Smooth muscle cell (in vitro differentiated cells): ENCODE results near the gene AGRP. TPM values are rescaled to one million over a fixed set of nuclear protein-coding genes. Genes with fewer than 3 reads are reported as not detected.

ENCODE experiments used
- DNase-seq: peaks from one replicate; lab custom pipeline; 2025; ENCODE audit not compliant: unreplicated experiment; lab: John Stamatoyannopoulos, UW
- H2AFZ ChIP-seq: fragments of 200-600 bp; sonication (generic); 2 replicates; pipeline ENCODE4 v1.6.0; 2016; ENCODE audit warnings: antibody characterized with exemption, low read depth, mild to moderate bottlenecking
- H3F3A ChIP-seq: fragments of 200-600 bp; sonication (generic); 2 replicates; pipeline ENCODE4 v1.6.0; 2017; ENCODE audit warnings: antibody characterized with exemption, low read depth
- H3K27ac ChIP-seq: fragments of 200-600 bp; sonication (generic); 2 replicates; pipeline ENCODE4 v1.5.1; 2016; ENCODE audit warnings: low read depth, mild to moderate bottlenecking
- H3K27me3 ChIP-seq: fragments of 200-600 bp; sonication (generic); 2 replicates; pipeline ENCODE4 v1.6.1; 2016; ENCODE audit warnings: low read depth, mild to moderate bottlenecking
- H3K36me3 ChIP-seq: fragments of 200-600 bp; sonication (generic); 2 replicates; pipeline ENCODE4 v1.5.1; 2016; ENCODE audit warnings: low read depth
- H3K4me1 ChIP-seq: fragments of 200-600 bp; sonication (generic); 2 replicates; pipeline ENCODE4 v1.5.1; 2016; ENCODE audit warnings: low read depth
- H3K4me2 ChIP-seq: fragments of 200-600 bp; sonication (generic); 2 replicates; pipeline ENCODE4 v1.6.0; 2016; ENCODE audit warnings: mild to moderate bottlenecking
- H3K4me3 ChIP-seq: fragments of 200-600 bp; sonication (generic); 2 replicates; pipeline ENCODE4 v1.5.1; 2016; ENCODE audit warnings: mild to moderate bottlenecking
- H3K79me2 ChIP-seq: fragments of 200-600 bp; sonication (generic); 2 replicates; pipeline ENCODE4 v1.6.0; 2016; ENCODE audit warnings: low read depth, mild to moderate bottlenecking
- H3K9ac ChIP-seq: fragments of 200-600 bp; sonication (generic); 2 replicates; pipeline ENCODE4 v1.6.0; 2016; ENCODE audit warnings: low read depth
- H3K9me3 ChIP-seq: fragments of 200-600 bp; sonication (generic); replicated peaks from 2 replicates; pipeline ENCODE4 v1.5.1; 2016; ENCODE audit warnings: low read depth
- H4K20me1 ChIP-seq: fragments of 200-600 bp; sonication (generic); 2 replicates; pipeline ENCODE4 v1.6.0; 2016; ENCODE audit warnings: low read depth
- WGBS: methylation state at CpG from one replicate; pipeline ENCODE4 v1.1.7; 2016; ENCODE audit warnings: low lambda C conversion rate; 5-methylcytosine and 5-hydroxymethylcytosine counted together
- polyA plus RNA-seq: library from polyadenylated mRNA; unstranded; fragments of >200 nt; fragmentation: Nextera tagmentation; extraction: Ambion mirVana; gene quantifications from 2 replicates; pipeline ENCODE4 v1.2.1, GENCODE V29; 2016
- total RNA-seq: library from RNA; depleted of rRNA; stranded (reverse); fragments of >200 nt; gene quantifications from 2 replicates; pipeline ENCODE4 v1.2.3, GENCODE V29; 2014
- TF ChIP-seq, protein P1 (sequence below): fragments of 200-600 bp; sonication (generic); IDR thresholded peaks from 2 replicates; pipeline ENCODE4 v1.5.1; 2017; ENCODE audit warnings: borderline replicate concordance, mild to moderate bottlenecking, antibody characterized with exemption; ENCODE audit not compliant: insufficient read depth, poor library complexity, severe bottlenecking

AGRP gene
- total and polyA plus RNA-seq, 2 experiments from 2014 or later, result not detected

DNA sequence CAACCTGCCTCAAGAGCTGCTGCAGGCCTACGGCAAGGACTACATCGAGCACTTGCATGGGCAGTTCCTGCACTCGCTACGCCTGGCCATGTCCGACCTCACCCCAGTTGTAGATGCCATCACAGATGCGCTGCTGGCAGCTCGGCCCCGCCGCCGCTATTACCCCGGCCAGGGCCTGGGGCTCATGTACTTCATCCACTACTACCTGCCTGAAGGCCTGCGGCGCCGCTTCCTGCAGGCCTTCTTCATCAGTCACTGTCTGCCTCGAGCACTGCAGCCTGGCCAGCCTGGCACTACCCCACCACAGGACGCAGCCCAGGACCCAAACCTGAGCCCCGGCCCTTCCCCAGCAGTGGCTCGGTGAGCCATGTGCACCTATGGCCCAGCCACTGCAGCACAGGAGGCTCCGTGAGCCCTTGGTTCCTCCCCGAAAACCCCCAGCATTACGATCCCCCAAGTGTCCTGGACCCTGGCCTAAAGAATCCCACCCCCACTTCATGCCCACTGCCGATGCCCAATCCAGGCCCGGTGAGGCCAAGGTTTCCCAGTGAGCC is 46.6 kb downstream of the AGRP start:
- no peak for DNase-seq
- no peaks in the 10 kb centered on the region for H3K79me2 ChIP-seq
- H3F3A ChIP-seq, result no peaks in the 10 kb centered on the region
- no peaks in the 10 kb centered on the region for H3K36me3 ChIP-seq
- H3K27ac ChIP-seq, result no peak overlapping the region
- H3K4me1 ChIP-seq, result peaks cover 2% of the 10 kb centered on the region
- no peak overlapping the region for H3K4me2 ChIP-seq
- WGBS, result 97% methylated on average over 22 of the region's 23 CpGs
- peaks cover 11% of the 10 kb centered on the region for H3K27me3 ChIP-seq
- peaks cover 26% of the 10 kb centered on the region for H4K20me1 ChIP-seq
- TF ChIP-seq, protein P1, sequence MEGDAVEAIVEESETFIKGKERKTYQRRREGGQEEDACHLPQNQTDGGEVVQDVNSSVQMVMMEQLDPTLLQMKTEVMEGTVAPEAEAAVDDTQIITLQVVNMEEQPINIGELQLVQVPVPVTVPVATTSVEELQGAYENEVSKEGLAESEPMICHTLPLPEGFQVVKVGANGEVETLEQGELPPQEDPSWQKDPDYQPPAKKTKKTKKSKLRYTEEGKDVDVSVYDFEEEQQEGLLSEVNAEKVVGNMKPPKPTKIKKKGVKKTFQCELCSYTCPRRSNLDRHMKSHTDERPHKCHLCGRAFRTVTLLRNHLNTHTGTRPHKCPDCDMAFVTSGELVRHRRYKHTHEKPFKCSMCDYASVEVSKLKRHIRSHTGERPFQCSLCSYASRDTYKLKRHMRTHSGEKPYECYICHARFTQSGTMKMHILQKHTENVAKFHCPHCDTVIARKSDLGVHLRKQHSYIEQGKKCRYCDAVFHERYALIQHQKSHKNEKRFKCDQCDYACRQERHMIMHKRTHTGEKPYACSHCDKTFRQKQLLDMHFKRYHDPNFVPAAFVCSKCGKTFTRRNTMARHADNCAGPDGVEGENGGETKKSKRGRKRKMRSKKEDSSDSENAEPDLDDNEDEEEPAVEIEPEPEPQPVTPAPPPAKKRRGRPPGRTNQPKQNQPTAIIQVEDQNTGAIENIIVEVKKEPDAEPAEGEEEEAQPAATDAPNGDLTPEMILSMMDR, result no peak
- H3K9ac ChIP-seq, result no peak overlapping the region
- H3K9me3 ChIP-seq, result no peaks in the 10 kb centered on the region
- H2AFZ ChIP-seq, result no peak overlapping the region
- H3K4me3 ChIP-seq, result no peak overlapping the region

DNA sequence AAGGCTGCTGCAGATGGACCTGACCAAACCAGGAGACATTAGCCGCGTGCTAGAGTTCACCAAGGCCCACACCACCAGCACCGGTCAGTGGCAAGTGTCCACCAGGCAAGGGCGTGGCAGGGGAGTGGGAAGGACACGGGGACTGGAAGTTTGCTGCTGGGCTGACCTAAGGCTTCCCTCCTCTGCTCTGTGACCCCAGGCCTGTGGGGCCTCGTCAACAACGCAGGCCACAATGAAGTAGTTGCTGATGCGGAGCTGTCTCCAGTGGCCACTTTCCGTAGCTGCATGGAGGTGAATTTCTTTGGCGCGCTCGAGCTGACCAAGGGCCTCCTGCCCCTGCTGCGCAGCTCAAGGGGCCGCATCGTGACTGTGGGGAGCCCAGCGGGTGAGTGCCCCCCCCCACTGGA is 47.6 kb downstream of the AGRP start:
- WGBS, result 94% methylated on average over 16 of the region's 16 CpGs

DNA sequence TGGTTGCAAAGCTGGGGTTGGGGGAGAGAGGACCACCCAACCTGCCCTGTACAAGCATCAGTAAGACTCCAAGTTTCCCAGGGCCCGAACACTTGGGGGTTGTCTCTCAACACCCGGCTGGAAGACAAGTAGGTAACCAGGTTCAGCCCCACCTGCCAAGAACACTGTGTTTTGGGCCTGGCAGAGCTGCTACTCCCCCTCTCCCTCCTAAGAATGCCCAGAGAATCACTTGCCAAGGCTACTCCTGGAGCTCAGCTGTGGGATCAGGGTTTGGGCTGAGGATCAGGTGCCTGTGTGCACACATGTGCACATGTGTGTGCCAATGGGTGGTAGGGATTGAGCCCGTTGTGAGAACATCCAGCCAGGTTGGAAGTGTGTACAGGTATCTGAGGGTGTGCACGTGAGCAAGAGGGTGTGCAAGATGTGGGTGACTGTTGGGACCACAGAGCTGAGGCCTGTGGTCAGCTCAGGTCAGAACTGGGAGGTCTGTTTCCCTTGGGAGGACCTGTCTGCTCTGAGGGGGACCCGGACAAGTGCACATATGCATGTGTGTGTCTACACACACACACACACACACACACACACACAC is 50.1 kb downstream of the AGRP start:
- Histone ChIP-seq H3K4me1 (peaks cover 10% of the 10 kb centered on the region), H3K9me3 (no peaks in the 10 kb centered on the region), H3K4me2 (no peak overlapping the region), H3K27me3 (peaks cover 43% of the 10 kb centered on the region), H3K36me3 (no peaks in the 10 kb centered on the region), H3K9ac (no peak overlapping the region), H3K4me3 (no peak overlapping the region), H2AFZ (no peak overlapping the region), H4K20me1 (peaks cover 4% of the 10 kb centered on the region), H3K79me2 (no peaks in the 10 kb centered on the region), H3K27ac (no peak overlapping the region), H3F3A (no peaks in the 10 kb centered on the region)
- TF ChIP-seq, protein P1, result no peak
- no peak for DNase-seq
- WGBS, result 90% methylated on average over 4 of the region's 5 CpGs

More for the DNA sequence above, 47.6 kb downstream of the AGRP start:
- Histone ChIP-seq H4K20me1 (peaks cover 19% of the 10 kb centered on the region), H3K27me3 (peaks cover 18% of the 10 kb centered on the region), H2AFZ (no peak overlapping the region), H3K4me2 (no peak overlapping the region), H3K79me2 (no peaks in the 10 kb centered on the region), H3K9me3 (no peaks in the 10 kb centered on the region), H3K4me1 (peaks cover 5% of the 10 kb centered on the region), H3K9ac (no peak overlapping the region), H3K27ac (no peak overlapping the region), H3K36me3 (no peaks in the 10 kb centered on the region), H3F3A (no peaks in the 10 kb centered on the region), H3K4me3 (no peak overlapping the region)
- TF ChIP-seq, protein P1, result no peak
- no peak for DNase-seq

Other genes with a start within 250 kb of the AGRP start
- gene FHOD1, start 236.1 kb downstream of the AGRP start, total RNA-seq, result 7.2 and 16.0 TPM in 2 replicates
- gene FHOD1, start 236.1 kb downstream of the AGRP start, polyA plus RNA-seq, result 23.3 and 30.5 TPM in 2 replicates
- gene SLC9A5, start 234.6 kb downstream of the AGRP start, total RNA-seq, result 2.1 and 3.8 TPM in 2 replicates
- gene SLC9A5, start 234.6 kb downstream of the AGRP start, polyA plus RNA-seq, result 6.9 and 9.1 TPM in 2 replicates
- 3.9 and 27.0 TPM in 2 replicates for gene PLEKHG4, start 204.0 kb downstream of the AGRP start, total RNA-seq
- gene PLEKHG4, start 204.0 kb downstream of the AGRP start, polyA plus RNA-seq, result 2.7 and 9.9 TPM in 2 replicates
- gene KCTD19, start 156.8 kb downstream of the AGRP start, total RNA-seq, result 0.04 TPM in 1 of 2 replicates, not detected in the other
- 0.49 and 0.59 TPM in 2 replicates for gene KCTD19, start 156.8 kb downstream of the AGRP start, polyA plus RNA-seq
- gene LRRC36, start 156.7 kb downstream of the AGRP start, total RNA-seq, result not detected in 2 replicates
- 0.24 TPM in 1 of 2 replicates, not detected in the other for gene LRRC36, start 156.7 kb downstream of the AGRP start, polyA plus RNA-seq
- gene TPPP3, start 90.0 kb downstream of the AGRP start, total RNA-seq, result 1.9 TPM in 2 replicates
- 1.3 and 2.7 TPM in 2 replicates for gene TPPP3, start 90.0 kb downstream of the AGRP start, polyA plus RNA-seq
- gene ZDHHC1, start 67.1 kb downstream of the AGRP start, total RNA-seq, result 7.1 and 7.9 TPM in 2 replicates
- 14.2 and 15.7 TPM in 2 replicates for gene ZDHHC1, start 67.1 kb downstream of the AGRP start, polyA plus RNA-seq
- gene HSD11B2, start 52.4 kb downstream of the AGRP start, total RNA-seq, result not detected in 2 replicates
- gene HSD11B2, start 52.4 kb downstream of the AGRP start, polyA plus RNA-seq, result not detected in 2 replicates
- gene ATP6V0D1, start 2.4 kb downstream of the AGRP start, total RNA-seq, result 74.7 and 96.8 TPM in 2 replicates
- gene ATP6V0D1, start 2.4 kb downstream of the AGRP start, polyA plus RNA-seq, result 114 and 128 TPM in 2 replicates
- gene RIPOR1, start 45.3 kb upstream of the AGRP start, total RNA-seq, result 10.7 and 26.6 TPM in 2 replicates
- 47.3 and 57.2 TPM in 2 replicates for gene RIPOR1, start 45.3 kb upstream of the AGRP start, polyA plus RNA-seq
- gene CTCF, start 79.0 kb upstream of the AGRP start, total RNA-seq, result 32.4 and 37.3 TPM in 2 replicates
- 28.4 and 34.8 TPM in 2 replicates for gene CTCF, start 79.0 kb upstream of the AGRP start, polyA plus RNA-seq
- 0.18 and 0.76 TPM in 2 replicates for gene CARMIL2, start 161.6 kb upstream of the AGRP start, total RNA-seq
- 1.2 and 1.9 TPM in 2 replicates for gene CARMIL2, start 161.6 kb upstream of the AGRP start, polyA plus RNA-seq
- 16.5 and 21.9 TPM in 2 replicates for gene ACD, start 176.7 kb upstream of the AGRP start, total RNA-seq
- gene ACD, start 176.7 kb upstream of the AGRP start, polyA plus RNA-seq, result 31.7 and 45.2 TPM in 2 replicates
- 0.36 TPM in 1 of 2 replicates, not detected in the other for gene PARD6A, start 177.4 kb upstream of the AGRP start, total RNA-seq
- gene PARD6A, start 177.4 kb upstream of the AGRP start, polyA plus RNA-seq, result 0.58 and 2.0 TPM in 2 replicates
- 8.2 and 9.8 TPM in 2 replicates for gene ENKD1, start 183.2 kb upstream of the AGRP start, total RNA-seq
- gene ENKD1, start 183.2 kb upstream of the AGRP start, polyA plus RNA-seq, result 14.2 and 19.0 TPM in 2 replicates
- 3.4 and 6.9 TPM in 2 replicates for gene C16orf86, start 183.3 kb upstream of the AGRP start, total RNA-seq
- 3.9 and 8.5 TPM in 2 replicates for gene C16orf86, start 183.3 kb upstream of the AGRP start, polyA plus RNA-seq
- 10.6 and 15.1 TPM in 2 replicates for gene GFOD2, start 235.8 kb upstream of the AGRP start, total RNA-seq
- gene GFOD2, start 235.8 kb upstream of the AGRP start, polyA plus RNA-seq, result 15.0 and 24.0 TPM in 2 replicates